SK-N-MC (cell line): Measurements from ENCODE around the gene TAGLN.

Experiments
- EZH2 ChIP-seq: fragments of 200-600 bp; sonication (generic); IDR thresholded peaks from one replicate; pipeline ENCODE4 v1.6.1; 2017; ENCODE audit warnings: antibody characterized with exemption
- FOXP2 ChIP-seq: optimal IDR thresholded peaks from 2 replicates; pipeline ENCODE3; 2011; ENCODE audit warnings: mild to moderate bottlenecking, moderate library complexity; ENCODE audit not compliant: insufficient read depth; ENCODE audit errors: extremely low read length, control extremely low read depth
- POLR2AphosphoS5 ChIP-seq: IDR thresholded peaks from 2 replicates; pipeline ENCODE4 v1.6.1; 2012; ENCODE audit warnings: mild to moderate bottlenecking, low read depth, low read length, borderline replicate concordance

- no peak for TF ChIP-seq POLR2AphosphoS5
- no peak for TF ChIP-seq FOXP2
- TF ChIP-seq EZH2, result no peak
Measured at GRCh38 chr11:117219001-117219400, 19.8 kb downstream of the TAGLN start.
